GM23248 (cell line): ENCODE data around the gene AFF3. TPM values are rescaled to one million over a fixed set of nuclear protein-coding genes. Genes with fewer than 3 reads are reported as not detected.

Experiments
- DNase-seq: peaks from one replicate; pipeline ENCODE4 v3.0.0-alpha.2; 2015
- H2AFZ ChIP-seq: fragments of 200-600 bp; sonication (generic); 2 replicates; pipeline ENCODE4 v1.6.1; 2016; ENCODE audit warnings: antibody characterized with exemption
- H3F3A ChIP-seq: fragments of 200-600 bp; sonication (generic); 2 replicates; pipeline ENCODE4 v1.6.1; 2016; ENCODE audit warnings: mild to moderate bottlenecking, antibody characterized with exemption, mixed run types; ENCODE audit not compliant: insufficient read depth
- H3K27ac ChIP-seq: fragments of 200-600 bp; sonication (generic); 2 replicates; pipeline ENCODE4 v1.5.1; 2016; ENCODE audit warnings: mild to moderate bottlenecking
- H3K27me3 ChIP-seq: fragments of 200-600 bp; sonication (generic); replicated peaks from 2 replicates; pipeline ENCODE4 v1.6.1; 2016; ENCODE audit warnings: mild to moderate bottlenecking; ENCODE audit not compliant: insufficient read depth
- H3K36me3 ChIP-seq: fragments of 200-600 bp; sonication (generic); 2 replicates; pipeline ENCODE4 v1.6.1; 2016; ENCODE audit warnings: low read depth, mild to moderate bottlenecking
- H3K4me1 ChIP-seq: fragments of 200-600 bp; sonication (generic); 2 replicates; pipeline ENCODE4 v1.6.1; 2016; ENCODE audit warnings: mild to moderate bottlenecking; ENCODE audit not compliant: insufficient read depth
- H3K4me2 ChIP-seq: fragments of 200-600 bp; sonication (generic); one replicate; pipeline ENCODE4 v1.6.1; 2016; ENCODE audit warnings: mild to moderate bottlenecking; ENCODE audit not compliant: unreplicated experiment
- H3K4me3 ChIP-seq: fragments of 200-600 bp; sonication (generic); 2 replicates; pipeline ENCODE4 v1.5.1; 2016; ENCODE audit warnings: mild to moderate bottlenecking
- H3K79me2 ChIP-seq: fragments of 200-600 bp; sonication (generic); 2 replicates; pipeline ENCODE4 v1.6.1; 2016; ENCODE audit warnings: mild to moderate bottlenecking; ENCODE audit not compliant: insufficient read depth
- H3K9ac ChIP-seq: fragments of 200-600 bp; sonication (generic); 2 replicates; pipeline ENCODE4 v1.6.1; 2016; ENCODE audit warnings: mild to moderate bottlenecking
- H3K9me2 ChIP-seq: fragments of 200-600 bp; sonication (generic); 2 replicates; pipeline ENCODE4 v1.6.1; 2016; ENCODE audit warnings: mixed run types, mild to moderate bottlenecking, moderate library complexity; ENCODE audit not compliant: insufficient read depth
- H3K9me3 ChIP-seq: fragments of 200-600 bp; sonication (generic); one replicate; pipeline ENCODE4 v1.6.1; 2017; ENCODE audit warnings: low read depth
- H4K20me1 ChIP-seq: fragments of 200-600 bp; sonication (generic); 2 replicates; pipeline ENCODE4 v1.6.0; 2016; ENCODE audit not compliant: insufficient read depth
- EZH2 ChIP-seq: fragments of 200-600 bp; sonication (generic); IDR thresholded peaks from 2 replicates; pipeline ENCODE4 v1.6.1; 2018; ENCODE audit warnings: antibody characterized with exemption, mild to moderate bottlenecking; ENCODE audit not compliant: insufficient read depth, poor library complexity, severe bottlenecking
- EZH2phosphoT487 ChIP-seq: fragments of 200-600 bp; sonication (generic); IDR thresholded peaks from 2 replicates; pipeline ENCODE4 v1.6.1; 2018; ENCODE audit warnings: antibody characterized with exemption, moderate library complexity, mild to moderate bottlenecking, low read depth; ENCODE audit not compliant: insufficient read depth
- WGBS, 2 experiments: methylation state at CpG; one replicate each; pipeline ENCODE4 v1.1.6; 2015 to 2017; ENCODE audit warnings: low lambda C conversion rate in 2 of 2, low coverage in 1 of 2; ENCODE audit errors: missing lambda C conversion rate in 2 of 2; 5-methylcytosine and 5-hydroxymethylcytosine counted together
- in situ Hi-C: fragments of 300-500 bp; cut with MboI; formaldehyde crosslinking; loops from 2 replicates; pipeline ENCODE4 v1.15.0; 2020
- polyA plus RNA-seq: library from polyadenylated mRNA; unstranded; fragments of >200 nt; fragmentation: Nextera tagmentation; extraction: Ambion mirVana; gene quantifications from 2 replicates; pipeline ENCODE4 v1.2.1, GENCODE V29; 2016
- total RNA-seq: library from RNA; depleted of rRNA; stranded (reverse); fragments of >200 nt; shearing (Covaris generic); gene quantifications from 2 replicates; pipeline ENCODE4 v1.2.3, GENCODE V29; 2014

AFF3 gene
- total and polyA plus RNA-seq, 2 experiments from 2014 or later = 0.56 to 0.86 TPM

DNA sequence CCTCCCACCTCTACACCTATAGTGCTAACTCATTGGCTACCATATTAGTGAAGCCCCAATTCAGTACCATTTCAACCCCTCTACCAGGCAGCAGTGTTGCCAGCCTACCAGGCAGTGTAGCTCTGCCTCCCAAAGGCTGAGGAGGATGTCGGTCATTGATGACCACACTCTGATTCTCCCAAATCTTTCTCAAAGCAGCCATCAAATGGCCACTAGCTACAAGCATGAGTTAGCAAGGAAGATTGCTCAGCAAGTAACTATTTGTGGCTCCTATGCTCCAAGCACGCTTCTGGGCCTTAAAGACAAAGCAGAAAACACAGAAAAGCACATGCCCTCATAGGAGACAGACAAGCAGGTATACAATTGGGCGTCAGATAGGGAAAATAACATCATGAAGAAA is 42.7 kb upstream of the AFF3 start:
- Histone ChIP-seq H3K9me2 (no peaks in the 10 kb centered on the region), H3K4me3 (no peak overlapping the region), H3K4me1 (no peaks in the 10 kb centered on the region), H4K20me1 (no peaks in the 10 kb centered on the region), H3K9me3 (no peaks in the 10 kb centered on the region), H2AFZ (no peak overlapping the region), H3F3A (no peaks in the 10 kb centered on the region), H3K36me3 (no peaks in the 10 kb centered on the region), H3K4me2 (no peak overlapping the region), H3K27ac (no peak overlapping the region), H3K9ac (no peak overlapping the region), H3K79me2 (no peaks in the 10 kb centered on the region), H3K27me3 (no peaks in the 10 kb centered on the region)
- in situ Hi-C loops = no loop called here
- TF ChIP-seq EZH2phosphoT487 = no peak
- no peak for TF ChIP-seq EZH2
- peak; percentile 22 for DNase-seq
- 18 to 21% methylated on average over 3 of the region's 3 CpGs for WGBS, 2 experiments

DNA sequence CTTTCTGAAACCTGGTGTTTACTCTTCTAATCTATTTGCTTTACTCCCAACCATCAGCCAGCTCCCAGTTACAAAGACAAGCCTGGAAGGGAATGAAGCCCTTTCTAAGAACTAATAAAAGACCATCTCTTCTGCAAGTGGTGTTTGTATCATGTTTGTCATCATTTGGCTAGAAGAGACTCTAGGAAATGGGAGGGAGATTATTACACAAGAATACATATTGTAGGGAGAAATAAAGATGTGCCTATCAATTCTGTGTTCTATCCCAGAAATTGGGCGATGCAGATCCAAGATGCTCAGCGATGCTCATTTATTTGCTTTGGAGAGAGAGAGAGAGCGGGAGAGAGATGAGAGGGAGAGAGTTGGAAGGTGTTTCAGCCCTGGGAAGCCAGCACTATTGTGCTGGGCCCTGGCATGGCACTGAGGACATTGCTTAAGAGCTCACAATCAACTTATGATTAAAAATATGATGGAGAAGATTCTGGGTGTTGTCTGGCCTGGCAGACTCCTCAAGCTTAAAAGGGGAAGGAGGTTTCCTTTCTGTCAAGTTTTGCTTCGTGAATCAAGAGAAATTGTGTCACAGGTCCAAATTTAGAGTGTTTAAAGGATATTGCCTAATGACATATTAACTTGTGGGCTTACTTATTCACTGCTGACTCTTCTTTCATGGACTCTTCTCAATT is 41.8 kb upstream of the AFF3 start:
- no peaks in the 10 kb centered on the region for H3K27me3 ChIP-seq
- H2AFZ ChIP-seq = no peak overlapping the region
- no peaks in the 10 kb centered on the region for H3K36me3 ChIP-seq
- TF ChIP-seq EZH2phosphoT487 = no peak
- no peak for TF ChIP-seq EZH2
- no peaks in the 10 kb centered on the region for H3K9me3 ChIP-seq
- no peak overlapping the region for H3K4me2 ChIP-seq
- no peak overlapping the region for H3K27ac ChIP-seq
- no peaks in the 10 kb centered on the region for H3K79me2 ChIP-seq
- 19 to 25% methylated on average over 3 to 4 of the region's 4 CpGs for WGBS, 2 experiments
- no peak for DNase-seq
- H4K20me1 ChIP-seq = no peaks in the 10 kb centered on the region
- H3K9ac ChIP-seq = no peak overlapping the region
- no peak overlapping the region for H3K4me3 ChIP-seq
- no peaks in the 10 kb centered on the region for H3K4me1 ChIP-seq
- in situ Hi-C loops = no loop called here
- no peaks in the 10 kb centered on the region for H3F3A ChIP-seq
- no peaks in the 10 kb centered on the region for H3K9me2 ChIP-seq

DNA sequence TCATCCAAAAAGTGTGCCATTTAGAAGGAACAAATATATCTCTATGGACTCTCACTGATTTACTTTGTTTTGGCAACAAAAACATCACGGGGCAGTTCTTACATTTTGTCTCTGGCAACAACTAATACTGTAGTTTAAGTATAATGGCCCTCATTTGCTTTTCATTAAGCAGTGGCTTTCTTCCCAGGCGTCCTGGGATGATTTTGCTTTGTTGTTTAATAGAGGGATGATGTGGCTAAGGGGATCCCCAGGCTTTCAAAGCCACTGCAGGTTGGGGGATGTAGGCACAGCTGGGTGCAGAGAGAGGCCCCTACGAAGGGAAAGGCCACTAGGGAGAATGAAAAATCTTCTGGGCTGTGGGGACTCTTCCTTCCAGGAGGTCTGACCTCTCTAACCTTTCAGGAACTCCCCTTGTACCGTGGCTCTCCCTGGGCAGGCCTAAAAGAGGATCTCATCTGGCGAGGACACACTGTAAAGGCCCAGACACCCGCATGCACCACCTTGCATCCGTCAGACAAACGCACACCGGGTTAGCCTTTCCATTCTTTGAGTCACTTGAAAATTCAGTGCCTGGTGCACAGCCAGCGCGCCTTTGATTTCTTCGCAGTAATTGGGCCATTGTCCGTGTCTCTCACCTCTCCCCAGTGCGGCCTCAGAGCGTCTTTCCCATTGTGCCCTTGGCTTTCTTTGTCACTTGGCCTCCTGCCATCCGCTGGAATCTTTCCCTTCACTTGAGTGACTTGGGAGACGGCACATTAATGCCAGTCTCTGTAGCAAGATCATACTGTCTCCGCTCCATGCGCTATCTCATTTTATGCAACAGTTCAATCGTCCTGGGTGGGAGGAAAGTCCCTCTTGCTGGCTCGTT is 40.3 kb upstream of the AFF3 start:
- Histone ChIP-seq H3K9me3 (no peaks in the 10 kb centered on the region), H3F3A (no peaks in the 10 kb centered on the region), H4K20me1 (no peaks in the 10 kb centered on the region), H3K9me2 (no peaks in the 10 kb centered on the region), H3K4me1 (no peaks in the 10 kb centered on the region), H3K9ac (no peak overlapping the region), H2AFZ (no peak overlapping the region), H3K4me2 (peak overlapping the region; percentile 9), H3K4me3 (no peak overlapping the region), H3K79me2 (no peaks in the 10 kb centered on the region), H3K27ac (no peak overlapping the region), H3K36me3 (no peaks in the 10 kb centered on the region), H3K27me3 (no peaks in the 10 kb centered on the region)
- no peak for TF ChIP-seq EZH2
- WGBS, 2 experiments = 26 to 37% methylated on average over 18 to 21 of the region's 21 CpGs
- peak; percentile 28 for DNase-seq
- in situ Hi-C loops = no loop called here

DNA sequence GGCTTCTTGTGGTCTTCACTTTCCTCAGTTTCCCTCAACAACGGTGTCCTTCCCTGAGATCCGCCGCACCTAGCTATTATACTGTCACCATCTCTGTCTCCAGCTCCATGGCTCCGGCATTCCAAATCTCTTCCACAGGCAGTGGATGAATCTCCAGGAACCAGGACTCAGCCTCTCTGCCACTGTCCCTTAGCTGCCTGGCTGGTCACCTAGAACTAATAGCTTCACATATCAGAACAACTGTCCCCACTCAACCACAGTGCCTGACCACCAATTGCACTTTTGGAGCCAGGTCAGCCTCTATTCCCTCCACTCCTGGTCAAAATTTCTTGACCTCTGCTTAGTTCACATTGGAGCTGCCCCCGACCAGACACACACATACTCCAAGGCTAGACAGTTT is 38.1 kb upstream of the AFF3 start:
- TF ChIP-seq EZH2 (no peak), EZH2phosphoT487 (no peak)
- H3K9me3 ChIP-seq = no peaks in the 10 kb centered on the region
- H3K4me2 ChIP-seq = no peak overlapping the region
- no peaks in the 10 kb centered on the region for H3K27me3 ChIP-seq
- no peak overlapping the region for H3K27ac ChIP-seq
- H3K79me2 ChIP-seq = no peaks in the 10 kb centered on the region
- WGBS, 2 experiments = 79% methylated on average over 5 of the region's 5 CpGs
- H4K20me1 ChIP-seq = no peaks in the 10 kb centered on the region
- in situ Hi-C loops = no loop called here
- no peaks in the 10 kb centered on the region for H3K4me1 ChIP-seq
- H3K9ac ChIP-seq = no peak overlapping the region
- no peak overlapping the region for H2AFZ ChIP-seq
- H3K4me3 ChIP-seq = no peak overlapping the region
- H3K36me3 ChIP-seq = no peaks in the 10 kb centered on the region
- no peaks in the 10 kb centered on the region for H3F3A ChIP-seq
- H3K9me2 ChIP-seq = no peaks in the 10 kb centered on the region
- no peak for DNase-seq
